Brain microvascular endothelial cell (primary cell): ENCODE data around the gene MDGA2.

Experiments
- DNase-seq: peaks from one replicate; pipeline ENCODE4 v3.0.0-alpha.2; 2020
- H3K27ac ChIP-seq: fragments of 250-450 bp; sonication (Bioruptor Pico); 2 replicates; pipeline ENCODE4 v1.5.1; 2020; ENCODE audit warnings: mild to moderate bottlenecking, moderate library complexity
- H3K27me3 ChIP-seq: fragments of 250-450 bp; sonication (Bioruptor Pico); replicated peaks from 2 replicates; pipeline ENCODE4 v1.5.1; 2020; ENCODE audit warnings: mild to moderate bottlenecking
- H3K36me3 ChIP-seq: fragments of 250-450 bp; sonication (Bioruptor Pico); replicated peaks from 2 replicates; pipeline ENCODE4 v1.5.1; 2020; ENCODE audit warnings: mild to moderate bottlenecking
- H3K4me3 ChIP-seq: 2 replicates; pipeline ENCODE4 v1.5.1; 2011; ENCODE audit warnings: low read depth, mild to moderate bottlenecking, control low read depth, low read length, moderate library complexity
- in situ Hi-C: cut with HindIII; loops from 2 replicates; pipeline ENCODE4 v1.10.0; 2017; ENCODE audit warnings: low sequenced_read_pairs, low pct_ligation_motif_present
- TF ChIP-seq, protein P1 (sequence below): IDR thresholded peaks from 2 replicates; pipeline ENCODE4 v1.5.1; 2011; ENCODE audit warnings: low read depth, mild to moderate bottlenecking, moderate library complexity, low read length, control low read depth, inconsistent platforms; ENCODE audit errors: missing control alignments

The MDGA2 gene

DNA sequence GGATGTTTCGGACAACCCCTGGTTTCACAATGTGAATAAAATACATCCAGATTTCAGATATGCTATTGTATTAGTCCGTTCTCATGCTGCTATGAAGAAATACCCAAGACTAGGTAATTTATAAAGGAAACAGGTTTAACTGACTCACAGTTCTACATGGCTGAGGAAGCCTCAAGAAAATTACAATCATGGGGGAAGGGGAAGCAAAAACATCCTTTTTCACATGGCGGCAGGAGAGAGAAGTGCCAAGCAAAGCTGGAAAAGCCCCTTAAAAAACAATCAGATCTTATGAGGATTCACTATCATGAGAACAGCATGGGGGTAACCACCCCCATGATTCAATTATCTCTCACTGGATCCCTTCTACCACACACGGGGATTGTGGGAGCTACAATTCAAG, 451.7 kb downstream of the MDGA2 start:
- Histone ChIP-seq H3K36me3 (no peaks in the 10 kb centered on the region), H3K27ac (no peak overlapping the region), H3K27me3 (no peaks in the 10 kb centered on the region), H3K4me3 (no peak overlapping the region)
- no peak for DNase-seq
- in situ Hi-C loops: no loop called here
- TF ChIP-seq, protein P1, sequence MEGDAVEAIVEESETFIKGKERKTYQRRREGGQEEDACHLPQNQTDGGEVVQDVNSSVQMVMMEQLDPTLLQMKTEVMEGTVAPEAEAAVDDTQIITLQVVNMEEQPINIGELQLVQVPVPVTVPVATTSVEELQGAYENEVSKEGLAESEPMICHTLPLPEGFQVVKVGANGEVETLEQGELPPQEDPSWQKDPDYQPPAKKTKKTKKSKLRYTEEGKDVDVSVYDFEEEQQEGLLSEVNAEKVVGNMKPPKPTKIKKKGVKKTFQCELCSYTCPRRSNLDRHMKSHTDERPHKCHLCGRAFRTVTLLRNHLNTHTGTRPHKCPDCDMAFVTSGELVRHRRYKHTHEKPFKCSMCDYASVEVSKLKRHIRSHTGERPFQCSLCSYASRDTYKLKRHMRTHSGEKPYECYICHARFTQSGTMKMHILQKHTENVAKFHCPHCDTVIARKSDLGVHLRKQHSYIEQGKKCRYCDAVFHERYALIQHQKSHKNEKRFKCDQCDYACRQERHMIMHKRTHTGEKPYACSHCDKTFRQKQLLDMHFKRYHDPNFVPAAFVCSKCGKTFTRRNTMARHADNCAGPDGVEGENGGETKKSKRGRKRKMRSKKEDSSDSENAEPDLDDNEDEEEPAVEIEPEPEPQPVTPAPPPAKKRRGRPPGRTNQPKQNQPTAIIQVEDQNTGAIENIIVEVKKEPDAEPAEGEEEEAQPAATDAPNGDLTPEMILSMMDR: no peak

DNA sequence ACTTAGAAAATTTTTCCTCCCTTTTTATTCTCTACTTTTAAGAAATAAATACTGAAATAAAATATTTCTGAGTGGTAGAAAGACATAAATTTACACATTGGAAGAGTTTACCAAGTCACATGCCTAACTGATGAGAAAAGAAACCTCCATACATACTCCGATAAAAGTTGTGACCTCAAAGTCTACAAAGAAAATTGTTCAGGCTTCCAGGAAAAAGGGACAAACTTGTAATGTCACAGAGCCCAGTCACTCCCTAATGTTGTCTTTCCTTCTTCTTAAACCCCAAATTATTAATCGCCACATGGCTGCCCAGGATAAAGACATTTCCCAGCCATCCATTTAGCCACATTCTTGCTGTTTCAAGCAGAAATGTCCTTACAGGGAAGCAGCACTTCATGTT, 455.3 kb downstream of the MDGA2 start:
- TF ChIP-seq, protein P1: no peak
- no peak overlapping the region for H3K4me3 ChIP-seq
- no peaks in the 10 kb centered on the region for H3K27me3 ChIP-seq
- no peak overlapping the region for H3K27ac ChIP-seq
- no peaks in the 10 kb centered on the region for H3K36me3 ChIP-seq
- in situ Hi-C loops: no loop called here
- DNase-seq: no peak

DNA sequence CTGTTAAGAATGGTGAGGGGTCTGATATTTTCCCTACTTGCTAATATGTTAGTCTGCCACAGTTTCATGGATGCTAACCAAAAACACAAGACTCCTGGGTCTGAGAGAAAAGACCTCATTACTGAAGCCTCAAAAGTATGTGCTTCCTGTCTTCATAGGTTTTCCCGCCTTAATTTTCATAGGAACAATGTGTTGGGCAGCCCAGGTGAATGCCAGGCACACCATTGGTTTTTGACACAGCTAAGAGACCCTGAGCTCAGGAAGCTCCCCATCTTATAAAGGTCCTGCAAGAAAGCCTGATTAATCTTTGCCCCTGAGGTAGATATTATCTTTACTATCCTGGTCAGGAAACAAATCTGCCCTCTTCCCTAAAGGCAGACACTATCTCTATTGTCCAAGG, 464.1 kb downstream of the MDGA2 start:
- Histone ChIP-seq H3K4me3 (no peak overlapping the region), H3K36me3 (no peaks in the 10 kb centered on the region), H3K27me3 (no peaks in the 10 kb centered on the region), H3K27ac (no peak overlapping the region)
- in situ Hi-C loops: no loop called here
- DNase-seq: no peak
- TF ChIP-seq, protein P1: no peak

DNA sequence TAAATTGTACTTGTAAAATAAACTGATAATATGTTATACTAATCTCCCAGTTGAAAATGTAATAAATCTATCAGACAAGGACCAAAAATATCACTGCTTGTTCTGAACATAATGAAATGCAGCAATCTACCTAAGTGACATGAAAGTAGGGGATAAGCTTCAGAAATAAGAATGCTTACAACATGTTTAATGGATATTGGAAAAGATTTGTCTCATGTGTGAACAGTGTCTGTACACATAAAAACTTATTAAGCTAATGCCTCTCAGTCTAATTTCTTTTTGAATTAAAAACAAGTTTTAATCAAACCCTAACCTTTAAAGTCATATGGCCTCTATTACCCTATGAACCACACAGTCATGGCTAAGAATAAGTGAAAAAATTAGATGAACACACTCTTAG, 465.3 kb downstream of the MDGA2 start:
- Histone ChIP-seq H3K27ac (no peak overlapping the region), H3K27me3 (no peaks in the 10 kb centered on the region), H3K36me3 (no peaks in the 10 kb centered on the region), H3K4me3 (no peak overlapping the region)
- in situ Hi-C loops: no loop called here
- TF ChIP-seq, protein P1: no peak
- DNase-seq: no peak

DNA sequence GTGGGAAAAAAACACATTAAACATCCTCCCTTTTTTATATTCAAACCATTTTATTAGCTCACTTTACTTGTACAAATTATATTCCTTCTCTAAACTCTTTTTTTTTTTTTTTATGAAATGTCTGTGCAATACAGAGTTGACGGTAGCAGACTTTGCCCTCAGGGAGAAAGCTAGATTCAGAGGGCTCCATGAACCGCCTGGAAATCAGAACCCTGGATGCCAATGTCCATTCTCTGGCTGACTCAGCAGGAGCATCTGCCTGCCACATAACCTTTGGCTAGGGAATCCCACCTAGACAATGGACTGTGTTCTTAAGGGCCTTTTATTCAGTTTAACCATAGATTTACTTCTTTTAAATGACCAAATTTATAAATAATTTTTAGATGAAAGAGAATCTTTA, 467.0 kb downstream of the MDGA2 start:
- TF ChIP-seq, protein P1: no peak
- H3K36me3 ChIP-seq: no peaks in the 10 kb centered on the region
- no peaks in the 10 kb centered on the region for H3K27me3 ChIP-seq
- in situ Hi-C loops: no loop called here
- H3K27ac ChIP-seq: no peak overlapping the region
- no peak overlapping the region for H3K4me3 ChIP-seq
- no peak for DNase-seq

DNA sequence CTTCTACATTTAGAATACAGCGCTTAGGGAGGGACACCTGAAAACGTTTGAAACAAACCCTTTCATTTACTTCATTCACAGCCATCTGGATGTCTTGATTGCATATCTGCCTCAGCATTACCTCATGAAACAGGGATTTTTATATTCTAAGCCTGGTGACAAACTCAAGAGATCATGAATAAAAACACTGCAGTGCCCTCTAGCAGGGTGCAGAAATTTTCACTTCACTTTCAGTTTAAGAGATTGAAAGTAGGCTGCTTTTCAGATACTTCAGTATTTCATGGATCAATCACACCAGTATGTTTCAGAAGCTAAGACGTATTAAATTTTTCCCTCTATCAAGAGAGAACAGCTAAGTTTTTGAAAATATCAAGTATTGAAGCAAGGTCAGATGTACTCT, 467.8 kb downstream of the MDGA2 start:
- no peak overlapping the region for H3K4me3 ChIP-seq
- H3K27me3 ChIP-seq: no peaks in the 10 kb centered on the region
- no peak overlapping the region for H3K27ac ChIP-seq
- in situ Hi-C loops: no loop called here
- TF ChIP-seq, protein P1: peak; percentile 17
- DNase-seq: peak; percentile 18
- H3K36me3 ChIP-seq: no peaks in the 10 kb centered on the region
